Measurements from ENCODE around the gene PRR36.

- TF ChIP-seq, protein P1, sequence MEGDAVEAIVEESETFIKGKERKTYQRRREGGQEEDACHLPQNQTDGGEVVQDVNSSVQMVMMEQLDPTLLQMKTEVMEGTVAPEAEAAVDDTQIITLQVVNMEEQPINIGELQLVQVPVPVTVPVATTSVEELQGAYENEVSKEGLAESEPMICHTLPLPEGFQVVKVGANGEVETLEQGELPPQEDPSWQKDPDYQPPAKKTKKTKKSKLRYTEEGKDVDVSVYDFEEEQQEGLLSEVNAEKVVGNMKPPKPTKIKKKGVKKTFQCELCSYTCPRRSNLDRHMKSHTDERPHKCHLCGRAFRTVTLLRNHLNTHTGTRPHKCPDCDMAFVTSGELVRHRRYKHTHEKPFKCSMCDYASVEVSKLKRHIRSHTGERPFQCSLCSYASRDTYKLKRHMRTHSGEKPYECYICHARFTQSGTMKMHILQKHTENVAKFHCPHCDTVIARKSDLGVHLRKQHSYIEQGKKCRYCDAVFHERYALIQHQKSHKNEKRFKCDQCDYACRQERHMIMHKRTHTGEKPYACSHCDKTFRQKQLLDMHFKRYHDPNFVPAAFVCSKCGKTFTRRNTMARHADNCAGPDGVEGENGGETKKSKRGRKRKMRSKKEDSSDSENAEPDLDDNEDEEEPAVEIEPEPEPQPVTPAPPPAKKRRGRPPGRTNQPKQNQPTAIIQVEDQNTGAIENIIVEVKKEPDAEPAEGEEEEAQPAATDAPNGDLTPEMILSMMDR (IDR thresholded peaks at IDR 0.05; ENCODE audit: insufficient read depth, low read length): no peak
- TF ChIP-seq POLR2AphosphoS5 (IDR thresholded peaks at IDR 0.05; ENCODE audit: low read depth): no peak
Observed at GRCh38 chr19:7894612-7895309, 20.6 kb upstream of the PRR36 start.
